Neutrophil (primary cell): Measurements from ENCODE around the gene IFIH1.

Experiments used
- H3K27ac ChIP-seq: fragments of 200-600 bp; sonication (generic); 2 replicates; pipeline ENCODE4 v1.5.1; 2016; ENCODE audit warnings: mild to moderate bottlenecking, moderate library complexity
- H3K27me3 ChIP-seq: fragments of 200-600 bp; sonication (generic); 2 replicates; pipeline ENCODE4 v1.6.0; 2016; ENCODE audit warnings: mild to moderate bottlenecking
- H3K36me3 ChIP-seq: fragments of 200-600 bp; sonication (generic); 2 replicates; pipeline ENCODE4 v1.5.1; 2017
- H3K4me1 ChIP-seq, 2 experiments: fragments of 200-600 bp in 1 of 2; sonication (generic) in 1 of 2; 1 replicate in 1 of 2; 2 replicates in 1 of 2; pipeline versions ENCODE4 v1.5.1 to v1.6.1; 2013 to 2016; ENCODE audit warnings: low read depth in 1 of 2, low read length in 1 of 2, mild to moderate bottlenecking in 1 of 2, moderate library complexity in 1 of 2; ENCODE audit not compliant: control insufficient read depth in 1 of 2, insufficient read depth in 1 of 2
- H3K4me3 ChIP-seq, 2 experiments: fragments of 200-600 bp in 1 of 2; sonication (generic) in 1 of 2; 1 replicate in 1 of 2; 2 replicates in 1 of 2; pipeline ENCODE4 v1.5.1; 2013 to 2016; ENCODE audit warnings: low read depth in 1 of 2, low read length in 1 of 2, mild to moderate bottlenecking in 1 of 2, moderate library complexity in 1 of 2
- H3K9me3 ChIP-seq: fragments of 200-600 bp; sonication (generic); 2 replicates; pipeline ENCODE4 v1.5.1; 2016
- TF ChIP-seq, protein P1 (sequence below): fragments of 200-600 bp; sonication (generic); IDR thresholded peaks from 2 replicates; pipeline ENCODE4 v1.5.1; 2016; ENCODE audit warnings: antibody characterized with exemption

IFIH1 gene

GRCh38 chr2:162282765-162283425, 35.6 kb downstream of the IFIH1 start:
- no peaks in the 10 kb centered on the region for H3K9me3 ChIP-seq
- no peak overlapping the region for H3K4me3 ChIP-seq
- TF ChIP-seq, protein P1, sequence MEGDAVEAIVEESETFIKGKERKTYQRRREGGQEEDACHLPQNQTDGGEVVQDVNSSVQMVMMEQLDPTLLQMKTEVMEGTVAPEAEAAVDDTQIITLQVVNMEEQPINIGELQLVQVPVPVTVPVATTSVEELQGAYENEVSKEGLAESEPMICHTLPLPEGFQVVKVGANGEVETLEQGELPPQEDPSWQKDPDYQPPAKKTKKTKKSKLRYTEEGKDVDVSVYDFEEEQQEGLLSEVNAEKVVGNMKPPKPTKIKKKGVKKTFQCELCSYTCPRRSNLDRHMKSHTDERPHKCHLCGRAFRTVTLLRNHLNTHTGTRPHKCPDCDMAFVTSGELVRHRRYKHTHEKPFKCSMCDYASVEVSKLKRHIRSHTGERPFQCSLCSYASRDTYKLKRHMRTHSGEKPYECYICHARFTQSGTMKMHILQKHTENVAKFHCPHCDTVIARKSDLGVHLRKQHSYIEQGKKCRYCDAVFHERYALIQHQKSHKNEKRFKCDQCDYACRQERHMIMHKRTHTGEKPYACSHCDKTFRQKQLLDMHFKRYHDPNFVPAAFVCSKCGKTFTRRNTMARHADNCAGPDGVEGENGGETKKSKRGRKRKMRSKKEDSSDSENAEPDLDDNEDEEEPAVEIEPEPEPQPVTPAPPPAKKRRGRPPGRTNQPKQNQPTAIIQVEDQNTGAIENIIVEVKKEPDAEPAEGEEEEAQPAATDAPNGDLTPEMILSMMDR, result no peak
- no peaks in the 10 kb centered on the region for H3K4me1 ChIP-seq
- H3K27me3 ChIP-seq, result no peaks in the 10 kb centered on the region
- H3K27ac ChIP-seq, result no peak overlapping the region
- H3K36me3 ChIP-seq, result peaks cover 5% of the 10 kb centered on the region

GRCh38 chr2:162280654-162281053, 37.8 kb downstream of the IFIH1 start:
- Histone ChIP-seq H3K27me3 (no peaks in the 10 kb centered on the region), H3K4me3 (no peak overlapping the region), H3K9me3 (no peaks in the 10 kb centered on the region), H3K27ac (no peak overlapping the region), H3K36me3 (peaks cover 5% of the 10 kb centered on the region), H3K4me1 (no peaks in the 10 kb centered on the region)
- TF ChIP-seq, protein P1, result no peak

- H3K4me1 ChIP-seq, result no peaks in the 10 kb centered on the region
- no peaks in the 10 kb centered on the region for H3K36me3 ChIP-seq
- no peak overlapping the region for H3K4me3 ChIP-seq
- no peaks in the 10 kb centered on the region for H3K27me3 ChIP-seq
- no peaks in the 10 kb centered on the region for H3K9me3 ChIP-seq
- no peak overlapping the region for H3K27ac ChIP-seq
- TF ChIP-seq, protein P1, result no peak
These were observed 41.1 kb downstream of the IFIH1 start for GRCh38 chr2:162277381-162277780.

DNA sequence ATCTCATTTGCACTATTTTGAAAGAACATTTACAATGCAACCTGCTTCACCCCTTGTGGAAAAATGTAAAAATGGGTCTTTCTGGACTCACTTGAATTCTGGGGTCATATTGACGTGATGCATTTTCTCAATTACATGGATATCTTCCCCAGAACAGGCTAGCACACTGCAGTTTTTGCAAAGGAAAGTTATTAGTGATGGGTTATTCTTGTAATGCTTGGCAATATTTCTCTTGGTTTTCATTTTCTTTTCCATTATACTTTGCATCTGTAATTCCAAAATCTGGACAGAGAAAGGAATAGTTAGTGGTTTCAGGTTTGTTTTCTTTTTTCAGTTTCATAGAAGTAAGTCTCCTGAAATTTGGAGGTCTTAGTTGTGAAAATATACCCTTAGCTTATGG, 50.5 kb downstream of the IFIH1 start:
- Histone ChIP-seq H3K4me3 (no peak overlapping the region), H3K27ac (no peak overlapping the region), H3K4me1 (peaks cover 0 to 8% of the 10 kb centered on the region in 2 experiments), H3K9me3 (no peaks in the 10 kb centered on the region), H3K27me3 (no peaks in the 10 kb centered on the region), H3K36me3 (peaks cover 22% of the 10 kb centered on the region)
- TF ChIP-seq, protein P1, result no peak

- no peaks in the 10 kb centered on the region for H3K9me3 ChIP-seq
- no peak overlapping the region for H3K27ac ChIP-seq
- H3K4me1 ChIP-seq, result peaks cover 0 to 8% of the 10 kb centered on the region in 2 experiments
- H3K4me3 ChIP-seq, result no peak overlapping the region
- no peaks in the 10 kb centered on the region for H3K27me3 ChIP-seq
- TF ChIP-seq, protein P1, result no peak
- peaks cover 22% of the 10 kb centered on the region for H3K36me3 ChIP-seq
These were observed 51.0 kb downstream of the IFIH1 start for GRCh38 chr2:162267496-162267895.

DNA sequence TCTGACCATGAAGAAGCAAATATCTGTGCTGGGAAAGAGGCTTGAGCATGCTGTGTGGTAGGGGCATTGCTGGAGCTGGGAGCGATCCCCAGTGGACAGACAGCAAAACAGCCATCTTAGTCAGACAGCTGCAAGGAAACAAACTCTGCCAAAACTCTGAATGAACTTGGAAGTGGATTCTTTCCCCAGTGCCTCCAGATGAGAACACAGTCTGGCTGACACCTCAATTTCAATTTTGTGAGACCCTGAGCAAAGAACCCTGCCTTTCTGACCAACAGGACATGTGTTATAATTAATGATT, 52.1 kb downstream of the IFIH1 start:
- Histone ChIP-seq H3K4me3 (no peak overlapping the region), H3K27ac (no peak overlapping the region), H3K27me3 (no peaks in the 10 kb centered on the region), H3K4me1 (peaks cover 7 to 15% of the 10 kb centered on the region in 2 experiments), H3K9me3 (no peaks in the 10 kb centered on the region), H3K36me3 (peaks cover 14% of the 10 kb centered on the region)
- TF ChIP-seq, protein P1, result no peak
